KMS-11 (cell line): Measurements from ENCODE around the gene CD4.

Source experiments
- H2AFZ ChIP-seq: fragments of 200-600 bp; sonication (generic); 2 replicates; pipeline ENCODE4 v1.6.1; 2016; ENCODE audit warnings: antibody characterized with exemption, mixed run types, low read depth
- H3K27ac ChIP-seq: fragments of 200-600 bp; sonication (generic); 2 replicates; pipeline ENCODE4 v1.6.1; 2016; ENCODE audit warnings: mild to moderate bottlenecking, mixed run types
- H3K27me3 ChIP-seq: fragments of 200-600 bp; sonication (generic); 2 replicates; pipeline ENCODE4 v1.6.1; 2017; ENCODE audit warnings: mild to moderate bottlenecking, low read depth, mixed run types, moderate library complexity; ENCODE audit not compliant: insufficient read depth
- H3K36me3 ChIP-seq: fragments of 200-600 bp; sonication (generic); 2 replicates; pipeline ENCODE4 v1.6.1; 2017; ENCODE audit warnings: mild to moderate bottlenecking, mixed run types; ENCODE audit not compliant: insufficient read depth
- H3K4me1 ChIP-seq: fragments of 200-600 bp; sonication (generic); 2 replicates; pipeline ENCODE4 v1.6.1; 2016; ENCODE audit warnings: mild to moderate bottlenecking, low read depth, mixed run types; ENCODE audit not compliant: poor library complexity, severe bottlenecking
- H3K4me2 ChIP-seq: fragments of 200-600 bp; sonication (generic); 2 replicates; pipeline ENCODE4 v1.7.0; 2016; ENCODE audit warnings: mild to moderate bottlenecking, mixed run types
- H3K4me3 ChIP-seq: fragments of 200-600 bp; sonication (generic); IDR thresholded peaks from 2 replicates; pipeline ENCODE4 v1.6.1; 2017; ENCODE audit warnings: low read depth, low read length, mixed read lengths; ENCODE audit not compliant: insufficient read depth
- H3K79me2 ChIP-seq: fragments of 200-600 bp; sonication (generic); 2 replicates; pipeline ENCODE4 v1.6.1; 2016; ENCODE audit warnings: low read depth, mixed run types; ENCODE audit not compliant: insufficient read depth
- H3K9ac ChIP-seq: fragments of 200-600 bp; sonication (generic); 2 replicates; pipeline ENCODE4 v1.6.1; 2016; ENCODE audit warnings: mild to moderate bottlenecking, mixed run types
- H4K20me1 ChIP-seq: fragments of 200-600 bp; sonication (generic); 2 replicates; pipeline ENCODE4 v1.6.1; 2016; ENCODE audit warnings: mild to moderate bottlenecking, mixed run types; ENCODE audit not compliant: insufficient read depth
- TF ChIP-seq, protein P1 (sequence below): fragments of 200-600 bp; sonication (generic); conservative IDR thresholded peaks from 2 replicates; pipeline ENCODE4 v1.6.1; 2017; ENCODE audit warnings: low read depth, mild to moderate bottlenecking, antibody characterized with exemption, low read length, moderate library complexity, mixed read lengths

CD4 gene

DNA sequence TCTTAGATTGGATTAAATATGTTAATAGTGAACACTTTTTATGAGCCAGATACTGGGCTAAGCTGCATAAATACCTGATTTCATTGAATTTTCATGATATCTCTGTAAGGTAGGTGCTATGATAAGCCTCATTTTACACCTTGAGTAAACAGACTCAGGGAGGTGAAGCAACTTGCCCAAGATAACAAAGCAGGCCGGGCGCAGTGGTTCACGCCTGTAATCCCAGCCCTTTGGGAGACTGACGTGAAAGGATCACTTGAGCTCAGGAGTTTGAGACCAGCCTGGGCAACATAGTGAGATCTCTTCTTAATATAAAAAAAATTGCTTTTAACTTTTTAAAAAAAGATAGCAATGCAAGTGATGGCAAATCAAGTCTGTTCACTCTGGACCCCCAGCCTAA is 52.7 kb downstream of the CD4 start:
- no peaks in the 10 kb centered on the region for H3K36me3 ChIP-seq
- no peak overlapping the region for H3K4me2 ChIP-seq
- no peak overlapping the region for H2AFZ ChIP-seq
- no peaks in the 10 kb centered on the region for H3K79me2 ChIP-seq
- H3K4me3 ChIP-seq: no peak overlapping the region
- no peak overlapping the region for H3K9ac ChIP-seq
- H3K4me1 ChIP-seq: peaks cover 10% of the 10 kb centered on the region
- TF ChIP-seq, protein P1, sequence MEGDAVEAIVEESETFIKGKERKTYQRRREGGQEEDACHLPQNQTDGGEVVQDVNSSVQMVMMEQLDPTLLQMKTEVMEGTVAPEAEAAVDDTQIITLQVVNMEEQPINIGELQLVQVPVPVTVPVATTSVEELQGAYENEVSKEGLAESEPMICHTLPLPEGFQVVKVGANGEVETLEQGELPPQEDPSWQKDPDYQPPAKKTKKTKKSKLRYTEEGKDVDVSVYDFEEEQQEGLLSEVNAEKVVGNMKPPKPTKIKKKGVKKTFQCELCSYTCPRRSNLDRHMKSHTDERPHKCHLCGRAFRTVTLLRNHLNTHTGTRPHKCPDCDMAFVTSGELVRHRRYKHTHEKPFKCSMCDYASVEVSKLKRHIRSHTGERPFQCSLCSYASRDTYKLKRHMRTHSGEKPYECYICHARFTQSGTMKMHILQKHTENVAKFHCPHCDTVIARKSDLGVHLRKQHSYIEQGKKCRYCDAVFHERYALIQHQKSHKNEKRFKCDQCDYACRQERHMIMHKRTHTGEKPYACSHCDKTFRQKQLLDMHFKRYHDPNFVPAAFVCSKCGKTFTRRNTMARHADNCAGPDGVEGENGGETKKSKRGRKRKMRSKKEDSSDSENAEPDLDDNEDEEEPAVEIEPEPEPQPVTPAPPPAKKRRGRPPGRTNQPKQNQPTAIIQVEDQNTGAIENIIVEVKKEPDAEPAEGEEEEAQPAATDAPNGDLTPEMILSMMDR: no peak
- H4K20me1 ChIP-seq: no peaks in the 10 kb centered on the region
- H3K27me3 ChIP-seq: no peaks in the 10 kb centered on the region
- no peak overlapping the region for H3K27ac ChIP-seq

DNA sequence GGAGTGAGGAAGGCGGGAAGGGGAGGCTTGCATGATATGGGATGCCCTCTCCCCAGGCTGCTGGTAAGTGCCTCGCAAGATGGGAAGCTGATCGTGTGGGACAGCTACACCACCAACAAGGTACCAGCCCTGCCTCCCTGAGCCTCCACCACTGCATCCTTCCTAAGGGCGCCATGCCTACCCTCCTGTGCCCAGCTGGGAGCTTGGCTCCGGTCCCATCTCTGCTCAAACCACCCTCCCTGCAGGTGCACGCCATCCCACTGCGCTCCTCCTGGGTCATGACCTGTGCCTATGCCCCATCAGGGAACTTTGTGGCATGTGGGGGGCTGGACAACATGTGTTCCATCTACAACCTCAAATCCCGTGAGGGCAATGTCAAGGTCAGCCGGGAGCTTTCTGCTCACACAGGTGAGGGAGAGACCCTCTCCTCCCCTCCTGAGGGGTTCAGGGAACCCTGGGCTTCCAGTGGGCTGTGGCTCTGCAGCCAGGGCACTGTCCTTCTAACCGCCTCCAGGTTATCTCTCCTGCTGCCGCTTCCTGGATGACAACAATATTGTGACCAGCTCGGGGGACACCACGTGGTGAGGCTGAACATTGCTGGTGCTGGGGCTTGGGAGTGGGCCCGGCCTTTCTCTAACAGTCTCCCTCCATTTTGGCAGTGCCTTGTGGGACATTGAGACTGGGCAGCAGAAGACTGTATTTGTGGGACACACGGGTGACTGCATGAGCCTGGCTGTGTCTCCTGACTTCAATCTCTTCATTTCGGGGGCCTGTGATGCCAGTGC is 54.0 kb downstream of the CD4 start:
- Histone ChIP-seq H3K4me1 (peaks cover 10% of the 10 kb centered on the region), H3K79me2 (no peaks in the 10 kb centered on the region), H3K36me3 (no peaks in the 10 kb centered on the region), H3K27ac (no peak overlapping the region), H4K20me1 (no peaks in the 10 kb centered on the region), H3K4me3 (no peak overlapping the region), H2AFZ (no peak overlapping the region), H3K9ac (no peak overlapping the region), H3K27me3 (no peaks in the 10 kb centered on the region), H3K4me2 (no peak overlapping the region)
- TF ChIP-seq, protein P1: no peak

DNA sequence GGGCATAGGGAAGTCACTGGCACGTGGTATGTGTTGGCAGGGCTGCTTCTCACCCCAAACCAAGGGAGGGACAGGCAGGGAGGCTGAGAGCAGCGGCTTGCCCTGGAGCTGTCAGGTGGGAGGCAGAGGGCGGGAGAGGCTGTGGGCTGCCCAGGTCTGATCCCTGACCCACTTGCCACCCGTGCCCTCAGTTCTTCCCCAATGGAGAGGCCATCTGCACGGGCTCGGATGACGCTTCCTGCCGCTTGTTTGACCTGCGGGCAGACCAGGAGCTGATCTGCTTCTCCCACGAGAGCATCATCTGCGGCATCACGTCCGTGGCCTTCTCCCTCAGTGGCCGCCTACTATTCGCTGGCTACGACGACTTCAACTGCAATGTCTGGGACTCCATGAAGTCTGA is 56.1 kb downstream of the CD4 start:
- H3K4me2 ChIP-seq: no peak overlapping the region
- TF ChIP-seq, protein P1: no peak
- H4K20me1 ChIP-seq: no peaks in the 10 kb centered on the region
- H3K4me1 ChIP-seq: peaks cover 11% of the 10 kb centered on the region
- no peak overlapping the region for H3K4me3 ChIP-seq
- no peaks in the 10 kb centered on the region for H3K27me3 ChIP-seq
- no peak overlapping the region for H2AFZ ChIP-seq
- peaks cover 12% of the 10 kb centered on the region for H3K79me2 ChIP-seq
- H3K27ac ChIP-seq: no peak overlapping the region
- H3K36me3 ChIP-seq: no peaks in the 10 kb centered on the region
- H3K9ac ChIP-seq: no peak overlapping the region

DNA sequence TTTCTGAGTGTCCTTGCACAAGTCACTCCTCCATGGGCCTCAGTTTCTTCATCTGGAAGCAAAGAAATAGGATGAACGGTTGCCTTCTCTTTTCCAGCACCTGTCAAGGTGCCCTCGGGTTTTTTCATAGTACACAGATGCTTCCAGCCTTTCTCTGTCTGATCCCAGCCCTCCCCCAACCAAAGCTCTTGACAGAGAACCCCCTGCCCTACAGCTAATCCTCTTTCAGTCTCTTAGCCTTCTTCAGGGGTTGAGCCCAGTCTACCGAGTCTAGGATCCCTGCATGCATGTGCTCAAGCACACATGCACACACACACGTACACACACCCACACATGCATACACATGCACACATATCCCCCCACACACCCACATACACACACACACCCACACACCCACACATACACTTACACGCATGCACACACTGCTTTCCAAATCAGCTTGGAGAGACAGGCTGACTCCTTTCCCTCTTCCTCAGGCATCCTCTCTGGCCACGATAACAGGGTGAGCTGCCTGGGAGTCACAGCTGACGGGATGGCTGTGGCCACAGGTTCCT is 57.1 kb downstream of the CD4 start:
- Histone ChIP-seq H3K4me3 (no peak overlapping the region), H3K27me3 (no peaks in the 10 kb centered on the region), H4K20me1 (no peaks in the 10 kb centered on the region), H3K79me2 (peaks cover 19% of the 10 kb centered on the region), H3K4me1 (peaks cover 13% of the 10 kb centered on the region), H3K36me3 (no peaks in the 10 kb centered on the region), H3K4me2 (no peak overlapping the region), H3K27ac (no peak overlapping the region), H2AFZ (no peak overlapping the region), H3K9ac (no peak overlapping the region)
- TF ChIP-seq, protein P1: no peak
